ENCODE measurements around the gene TXNRD2.

- TF ChIP-seq CTCF (IDR thresholded peaks at IDR 0.05; ENCODE audit: low read depth, low read length) (no peak), EZH2phosphoT487 (IDR thresholded peaks at IDR 0.05; ENCODE audit: low read depth) (no peak)
Measured at GRCh38 chr22:19974268-19974861, 32.7 kb upstream of the TXNRD2 start.
